WI38 (cell line): ENCODE measurements around the gene SLC22A14.
A peak's percentile ranks its signal among the peaks of the same experiment; 100 is the strongest.

Source experiments
- H3K4me3 ChIP-seq: 2 replicates; pipeline ENCODE4 v1.5.1; 2011; ENCODE audit warnings: low read depth, mild to moderate bottlenecking, control low read depth, low read length
- CTCF ChIP-seq: IDR thresholded peaks from 2 replicates; pipeline ENCODE4 v1.5.1; 2012; ENCODE audit warnings: low read depth, mild to moderate bottlenecking, control low read depth, low read length

SLC22A14 gene

GRCh38 chr3:38335263-38335662, 53.2 kb downstream of the SLC22A14 start:
- TF ChIP-seq CTCF: no peak
- H3K4me3 ChIP-seq: no peak overlapping the region

GRCh38 chr3:38337703-38338102, 55.6 kb downstream of the SLC22A14 start:
- no peak overlapping the region for H3K4me3 ChIP-seq
- TF ChIP-seq CTCF: no peak

- TF ChIP-seq CTCF: no peak
- H3K4me3 ChIP-seq: no peak overlapping the region
Measured at GRCh38 chr3:38343797-38344594, 61.9 kb downstream of the SLC22A14 start.

- TF ChIP-seq CTCF: no peak
- H3K4me3 ChIP-seq: peak overlapping the region; percentile 68
Measured at GRCh38 chr3:38345879-38346586, 63.9 kb downstream of the SLC22A14 start.

- peak; percentile 87 for TF ChIP-seq CTCF
- H3K4me3 ChIP-seq: peak within 1 kb of the TSS; percentile 68
Measured at GRCh38 chr3:38346587-38347410, 64.7 kb downstream of the SLC22A14 start, which contains the start of gene XYLB. XYLB (plus strand) TSS chr3:38346785; CDS start chr3:38346869, 84 bp downstream.

- no peak for TF ChIP-seq CTCF
- H3K4me3 ChIP-seq: peak overlapping the region; percentile 68
Measured at GRCh38 chr3:38347421-38348200, 65.5 kb downstream of the SLC22A14 start.
